Uterus (tissue), 4 donors: Measurements from ENCODE around the gene PLCL1. TPM values are rescaled to one million over a fixed set of nuclear protein-coding genes. Genes with fewer than 3 reads are reported as not detected.

Source experiments
- DNase-seq, 2 donors: peaks; one replicate each; pipeline ENCODE4 v3.0.0-alpha.2; 2019 to 2020
- H3K27ac ChIP-seq, 2 donors: fragments of 200-600 bp; sonication (generic); 1 replicate in 1 of 2; 2 replicates in 1 of 2; pipeline ENCODE4 v1.5.1; 2016 to 2018
- H3K27me3 ChIP-seq, 2 donors: fragments of 200-600 bp; sonication (generic); one replicate each; pipeline ENCODE4 v1.5.1; 2018 to 2019; ENCODE audit warnings: control low read depth in 1 of 2
- H3K36me3 ChIP-seq, 2 donors: fragments of 200-600 bp; sonication (generic); one replicate each; pipeline ENCODE4 v1.5.1; 2019; ENCODE audit warnings: control low read depth in 1 of 2
- H3K4me1 ChIP-seq, 2 donors: fragments of 200-600 bp; sonication (generic); one replicate each; pipeline ENCODE4 v1.5.1; 2018 to 2019; ENCODE audit warnings: control low read depth in 1 of 2
- H3K4me3 ChIP-seq, 2 donors: fragments of 200-600 bp; sonication (generic); 1 replicate in 1 of 2; 2 replicates in 1 of 2; pipeline ENCODE4 v1.5.1; 2018 to 2019; ENCODE audit warnings: mild to moderate bottlenecking in 1 of 2
- H3K9me3 ChIP-seq, 2 donors: fragments of 200-600 bp; sonication (generic); one replicate each; pipeline ENCODE4 v1.5.1; 2019; ENCODE audit warnings: control low read depth in 1 of 2
- POLR2A ChIP-seq, 2 donors: fragments of 450-650 bp; IDR thresholded peaks; one replicate each; pipeline ENCODE4 v1.6.1; 2016; ENCODE audit warnings: antibody characterized with exemption in 2 of 2, mild to moderate bottlenecking in 1 of 2, moderate library complexity in 1 of 2
- intact Hi-C: fragments of 100-400 bp; cut with DNase I; formaldehyde crosslinking; loops from one replicate; pipeline ENCODE4 v1.15.1; 2023; ENCODE audit warnings: low total_unique reads
- total RNA-seq, 4 donors: library from RNA; depleted of rRNA in 3 of 4; stranded (reverse); fragments of >200 nt in 3 of 4; gene quantifications; one replicate each; pipeline versions ENCODE4 v1.1.0 to v1.2.4, GENCODE V29; 2014 to 2023
- TF ChIP-seq, protein P1 (sequence below), 4 experiments: fragments of 200-600 bp in 2 of 4; fragments of 450-650 bp in 2 of 4; sonication (generic) in 2 of 4; IDR thresholded peaks; one replicate each; pipeline ENCODE4 v1.5.1; 2016 to 2019; ENCODE audit warnings: antibody characterized with exemption in 4 of 4, mild to moderate bottlenecking in 2 of 4, moderate library complexity in 1 of 4
- donor health status: DM: yes; HTN: yes; CAD: no.

Gene PLCL1
- total RNA-seq, 4 donors from 2014 or later, result 7.3 to 32.5 (median 15.0) TPM

DNA sequence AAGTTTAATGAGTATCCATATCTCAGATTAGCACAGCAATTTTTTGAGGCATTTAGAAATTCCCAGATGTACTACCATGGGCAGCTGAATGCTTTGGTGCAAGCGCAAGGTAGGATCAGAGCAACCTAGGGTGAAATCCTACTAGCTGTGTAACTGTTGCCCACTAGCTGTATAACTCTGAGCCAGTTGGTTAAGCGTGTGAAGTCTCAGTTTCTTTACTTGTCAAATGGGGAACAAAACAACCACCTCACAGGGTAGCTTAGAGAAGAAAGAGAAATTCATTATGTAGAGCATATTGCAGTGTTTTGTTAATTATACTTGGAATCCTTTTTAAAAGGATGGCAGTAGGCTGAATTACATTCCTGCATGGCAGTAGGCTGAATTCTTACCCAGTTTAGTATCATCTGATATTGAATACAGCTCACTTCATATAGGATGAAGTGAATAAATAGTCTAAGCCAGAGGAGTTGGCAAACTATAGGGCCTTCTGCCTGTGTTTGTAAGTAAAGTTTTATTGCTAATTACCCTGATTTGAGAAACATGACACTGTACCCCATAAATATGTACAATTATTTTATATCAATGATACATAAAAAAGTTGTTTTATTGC is 180.7 kb downstream of the PLCL1 start:
- H3K9me3 ChIP-seq, result no peaks in the 10 kb centered on the region
- H3K4me3 ChIP-seq, result no peak overlapping the region
- no peak overlapping the region for H3K27ac ChIP-seq
- H3K27me3 ChIP-seq, result no peaks in the 10 kb centered on the region
- TF ChIP-seq, protein P1, sequence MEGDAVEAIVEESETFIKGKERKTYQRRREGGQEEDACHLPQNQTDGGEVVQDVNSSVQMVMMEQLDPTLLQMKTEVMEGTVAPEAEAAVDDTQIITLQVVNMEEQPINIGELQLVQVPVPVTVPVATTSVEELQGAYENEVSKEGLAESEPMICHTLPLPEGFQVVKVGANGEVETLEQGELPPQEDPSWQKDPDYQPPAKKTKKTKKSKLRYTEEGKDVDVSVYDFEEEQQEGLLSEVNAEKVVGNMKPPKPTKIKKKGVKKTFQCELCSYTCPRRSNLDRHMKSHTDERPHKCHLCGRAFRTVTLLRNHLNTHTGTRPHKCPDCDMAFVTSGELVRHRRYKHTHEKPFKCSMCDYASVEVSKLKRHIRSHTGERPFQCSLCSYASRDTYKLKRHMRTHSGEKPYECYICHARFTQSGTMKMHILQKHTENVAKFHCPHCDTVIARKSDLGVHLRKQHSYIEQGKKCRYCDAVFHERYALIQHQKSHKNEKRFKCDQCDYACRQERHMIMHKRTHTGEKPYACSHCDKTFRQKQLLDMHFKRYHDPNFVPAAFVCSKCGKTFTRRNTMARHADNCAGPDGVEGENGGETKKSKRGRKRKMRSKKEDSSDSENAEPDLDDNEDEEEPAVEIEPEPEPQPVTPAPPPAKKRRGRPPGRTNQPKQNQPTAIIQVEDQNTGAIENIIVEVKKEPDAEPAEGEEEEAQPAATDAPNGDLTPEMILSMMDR (IDR thresholded peaks at IDR 0.05), result no peak
- TF ChIP-seq POLR2A (IDR thresholded peaks at IDR 0.05), result no peak
- intact Hi-C loops, result no loop called here
- no peak for DNase-seq
- no peaks in the 10 kb centered on the region for H3K4me1 ChIP-seq
- no peaks in the 10 kb centered on the region for H3K36me3 ChIP-seq

DNA sequence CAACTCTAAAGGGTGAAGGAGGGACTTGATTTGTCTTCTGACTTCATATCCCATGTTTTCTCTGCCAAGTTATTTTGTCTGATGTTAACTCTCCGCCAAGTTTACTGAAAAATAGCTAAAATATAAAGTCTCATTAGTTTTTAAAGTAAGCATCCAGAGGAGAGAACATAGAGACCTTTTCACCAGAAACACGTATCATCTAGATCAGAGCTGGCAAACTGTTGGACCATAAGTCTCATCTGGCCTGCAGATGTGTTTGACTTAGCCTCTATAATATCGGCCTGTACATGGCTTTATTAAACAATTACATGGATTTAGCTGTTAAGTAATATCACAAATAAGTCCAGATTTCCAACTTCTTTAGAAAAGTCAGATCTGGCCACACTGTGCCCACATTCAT is 182.6 kb downstream of the PLCL1 start:
- H3K9me3 ChIP-seq, result no peaks in the 10 kb centered on the region
- no peak overlapping the region for H3K4me3 ChIP-seq
- no peak for TF ChIP-seq POLR2A (IDR thresholded peaks at IDR 0.05)
- TF ChIP-seq, protein P1 (IDR thresholded peaks at IDR 0.05), result no peak
- H3K36me3 ChIP-seq, result no peaks in the 10 kb centered on the region
- intact Hi-C loops, result no loop called here
- no peak for DNase-seq
- H3K4me1 ChIP-seq, result no peaks in the 10 kb centered on the region
- H3K27me3 ChIP-seq, result no peaks in the 10 kb centered on the region
- no peak overlapping the region for H3K27ac ChIP-seq

DNA sequence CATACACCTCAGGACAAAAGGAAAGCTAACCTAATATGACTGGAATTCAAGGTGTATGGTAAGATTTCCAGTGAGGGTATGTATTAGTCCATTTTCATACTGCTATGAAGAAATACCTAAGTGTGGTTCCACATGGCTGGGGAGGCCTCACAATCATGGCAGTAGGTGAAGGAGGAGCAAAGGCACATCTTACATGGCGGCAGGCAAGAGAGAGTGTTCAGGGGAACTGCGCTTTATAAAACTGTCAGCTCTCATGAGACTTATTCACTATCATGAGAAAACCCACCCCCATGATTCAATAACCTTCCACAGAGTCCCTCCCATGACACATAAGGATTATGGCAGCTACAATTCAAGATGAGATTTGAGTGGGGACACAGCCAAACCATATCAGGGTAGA is 186.0 kb downstream of the PLCL1 start:
- no peak for DNase-seq
- TF ChIP-seq, protein P1 (IDR thresholded peaks at IDR 0.05), result no peak
- no peak for TF ChIP-seq POLR2A (IDR thresholded peaks at IDR 0.05)
- Histone ChIP-seq H3K4me1 (no peaks in the 10 kb centered on the region), H3K9me3 (no peaks in the 10 kb centered on the region), H3K36me3 (no peaks in the 10 kb centered on the region), H3K27ac (no peak overlapping the region), H3K27me3 (no peaks in the 10 kb centered on the region), H3K4me3 (no peak overlapping the region)
- intact Hi-C loops, result no loop called here

DNA sequence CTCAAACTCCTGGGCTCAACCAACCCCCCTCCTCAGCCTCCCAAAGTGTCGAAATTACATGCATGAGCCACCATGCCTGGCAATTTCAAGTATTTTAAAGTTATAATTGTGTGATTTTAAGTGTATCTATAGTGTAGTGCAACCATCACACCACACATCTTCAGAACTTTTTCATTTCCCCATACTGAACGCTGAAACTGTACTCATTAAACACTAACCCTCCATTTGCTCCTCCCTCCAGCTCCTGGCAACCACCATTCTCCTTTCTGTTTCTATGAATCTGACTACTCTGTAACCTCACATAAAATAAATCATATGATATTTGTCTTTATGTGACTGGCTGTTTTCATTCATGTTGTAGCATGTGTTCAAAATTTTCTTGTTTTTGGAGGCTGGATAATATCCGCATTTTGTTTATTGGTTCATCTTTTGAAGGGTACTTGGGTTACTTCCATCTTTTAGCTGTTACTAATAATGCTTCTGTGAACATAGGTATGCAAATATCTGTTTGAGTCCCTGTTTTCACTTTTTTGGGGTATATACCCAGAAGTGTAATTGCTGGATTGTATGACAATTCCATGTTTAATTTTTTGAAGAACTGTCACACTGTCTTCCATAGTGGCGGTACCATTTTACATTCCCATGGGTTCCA is 188.2 kb downstream of the PLCL1 start:
- Histone ChIP-seq H3K27ac (no peak overlapping the region), H3K4me1 (no peaks in the 10 kb centered on the region), H3K36me3 (no peaks in the 10 kb centered on the region), H3K4me3 (no peak overlapping the region), H3K27me3 (no peaks in the 10 kb centered on the region), H3K9me3 (no peaks in the 10 kb centered on the region)
- TF ChIP-seq, protein P1 (IDR thresholded peaks at IDR 0.05), result no peak
- TF ChIP-seq POLR2A (IDR thresholded peaks at IDR 0.05), result no peak
- DNase-seq, result no peak
- intact Hi-C loops, result no loop called here

DNA sequence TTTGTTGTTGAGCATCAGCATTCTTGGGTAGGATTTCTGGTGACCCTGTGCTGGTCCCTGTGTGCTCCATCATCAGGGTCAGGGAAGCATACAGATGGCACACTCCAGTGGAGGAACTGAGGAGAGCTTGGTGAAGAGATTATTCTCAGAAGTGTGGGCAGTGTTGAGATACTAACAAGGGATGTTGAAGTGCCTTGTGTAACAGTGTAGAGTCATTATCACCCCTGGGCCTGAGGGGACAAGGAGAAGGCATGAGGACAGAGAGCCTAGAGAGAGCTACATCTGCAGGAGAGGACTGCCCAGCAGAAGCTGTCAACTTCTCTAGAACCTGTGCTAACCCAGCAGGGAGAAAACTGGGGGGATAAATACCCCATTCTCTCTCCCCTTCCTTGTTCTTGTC is 189.0 kb downstream of the PLCL1 start:
- no peak for DNase-seq
- intact Hi-C loops, result no loop called here
- H3K27ac ChIP-seq, result no peak overlapping the region
- no peaks in the 10 kb centered on the region for H3K36me3 ChIP-seq
- H3K27me3 ChIP-seq, result no peaks in the 10 kb centered on the region
- no peaks in the 10 kb centered on the region for H3K9me3 ChIP-seq
- TF ChIP-seq, protein P1 (IDR thresholded peaks at IDR 0.05), result no peak
- no peak for TF ChIP-seq POLR2A (IDR thresholded peaks at IDR 0.05)
- no peaks in the 10 kb centered on the region for H3K4me1 ChIP-seq
- no peak overlapping the region for H3K4me3 ChIP-seq
